ENCODE results near the gene MTHFSD.

Gene MTHFSD

GRCh38 chr16:86500708-86501510, 54.1 kb downstream of the MTHFSD start:
- no peak for DNase-seq

GRCh38 chr16:86499889-86500707, 54.9 kb downstream of the MTHFSD start:
- no peak for DNase-seq

DNA sequence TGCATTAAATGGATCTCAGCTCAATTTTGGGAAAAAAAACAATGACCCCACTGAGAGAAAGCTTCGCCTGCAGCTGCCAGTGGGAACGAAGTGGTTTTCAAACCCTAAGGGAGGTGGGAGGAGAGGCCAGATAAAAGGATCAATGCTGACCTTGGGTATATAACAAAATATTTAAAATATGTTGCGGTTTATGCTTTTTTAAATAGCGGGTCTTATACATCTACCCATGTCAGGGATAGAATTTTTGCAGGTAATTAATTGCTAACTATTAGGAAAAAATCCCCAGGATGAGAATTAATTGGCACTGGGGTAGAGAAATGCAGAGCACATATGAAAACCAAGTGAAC, 55.6 kb downstream of the MTHFSD start:
- DNase-seq = no peak

DNA sequence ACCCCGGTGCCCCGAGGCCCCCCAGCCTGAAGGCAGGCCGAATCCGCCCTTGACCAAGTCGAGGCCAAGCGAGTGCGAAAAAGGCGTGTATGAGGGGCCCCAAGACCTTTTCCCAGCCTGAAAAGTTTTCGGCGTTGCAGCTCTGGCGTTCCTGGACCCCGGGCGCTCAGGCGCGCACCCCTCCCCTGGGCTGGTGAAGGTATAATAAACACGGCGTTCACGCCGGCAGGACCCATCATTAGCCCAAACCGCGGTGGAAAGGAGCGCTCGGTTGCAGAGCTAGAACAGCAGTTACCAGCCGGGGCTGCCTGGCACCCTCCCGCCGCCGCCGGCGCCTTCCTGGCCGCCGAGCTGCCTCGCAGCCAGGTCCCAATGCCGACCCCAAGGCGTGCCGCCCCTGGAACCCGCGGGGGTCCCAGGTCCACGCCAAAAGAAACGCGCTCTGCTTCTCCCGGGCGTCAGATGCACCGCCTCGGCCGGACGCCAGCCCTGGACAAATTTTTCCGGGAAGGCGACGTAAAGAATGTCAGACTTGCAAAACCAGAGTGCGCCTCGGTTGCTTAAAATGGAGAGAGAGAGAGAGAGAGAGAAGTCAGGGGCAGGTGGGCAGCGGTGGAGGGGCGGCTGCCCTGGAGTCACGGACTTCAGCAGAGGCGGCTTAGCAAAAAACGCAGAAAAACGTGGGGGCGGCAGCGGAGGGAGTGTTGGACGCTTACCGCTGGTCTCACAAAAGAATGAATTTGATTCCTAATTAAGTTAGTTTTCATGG, 56.2 kb downstream of the MTHFSD start:
- no peak for DNase-seq

- no peak for DNase-seq
These were observed 56.8 kb downstream of the MTHFSD start for GRCh38 chr16:86498155-86498670.

GRCh38 chr16:86497551-86498021, 57.4 kb downstream of the MTHFSD start:
- no peak for DNase-seq

GRCh38 chr16:86496929-86497461, 58.0 kb downstream of the MTHFSD start:
- DNase-seq = no peak

DNA sequence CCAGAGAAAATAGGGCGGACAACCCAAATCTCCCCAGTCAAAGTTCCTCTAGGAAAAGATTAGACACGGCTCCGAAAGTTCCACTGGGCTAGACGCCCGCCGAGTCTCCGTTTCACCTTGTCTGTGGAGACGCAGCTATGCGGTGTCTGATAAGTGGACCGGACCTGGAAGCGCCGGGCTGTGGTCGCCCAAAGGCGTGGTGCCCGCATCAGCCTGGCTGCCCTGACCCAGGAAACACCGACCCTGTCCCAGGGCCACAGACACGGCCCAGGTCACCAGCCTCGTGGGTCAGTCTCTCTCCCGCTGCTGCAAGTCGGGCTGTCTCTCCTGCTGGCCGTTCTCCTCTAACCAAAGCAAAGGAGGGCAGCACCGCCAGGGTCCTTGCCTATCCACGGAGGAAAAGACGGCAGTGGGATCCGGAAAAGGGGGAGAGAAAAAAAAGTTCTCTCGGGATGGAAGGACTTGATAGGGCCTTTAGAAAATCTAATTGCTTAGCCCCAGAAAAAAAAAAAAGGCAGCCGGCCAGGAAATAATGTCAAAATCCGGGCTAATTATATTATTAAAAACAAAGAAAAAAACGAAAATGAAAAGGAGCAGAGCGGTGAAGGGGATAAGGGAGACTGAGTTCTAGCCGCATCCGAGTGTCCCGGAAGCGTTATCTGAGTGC, 58.6 kb downstream of the MTHFSD start:
- DNase-seq = no peak

DNA sequence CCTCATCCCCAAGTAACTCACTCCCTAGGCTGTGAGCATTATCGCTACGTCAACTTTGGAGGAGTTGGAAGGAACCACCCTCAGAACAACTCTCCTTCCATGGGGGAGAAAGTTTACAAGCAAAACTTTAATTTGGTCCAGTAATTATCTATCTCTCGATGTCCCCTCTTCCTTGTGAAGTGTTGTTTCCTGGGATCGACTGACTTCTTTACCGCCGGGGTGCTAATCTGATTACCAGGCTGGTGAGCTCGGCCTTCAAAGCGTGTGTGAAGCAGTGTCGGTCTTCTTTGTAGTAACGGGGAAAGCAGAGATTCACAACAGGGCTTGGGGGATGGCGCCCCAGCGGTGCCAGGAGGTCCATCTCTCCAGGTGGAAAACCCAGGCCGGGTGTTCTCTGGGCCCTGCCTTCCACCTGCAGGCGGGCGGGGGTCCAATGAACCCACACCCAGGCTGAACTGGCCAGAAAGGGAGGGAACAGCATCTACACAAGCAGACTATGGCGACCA, 59.2 kb downstream of the MTHFSD start:
- DNase-seq = no peak

GRCh38 chr16:86495357-86495701, 59.7 kb downstream of the MTHFSD start:
- DNase-seq = no peak

GRCh38 chr16:86494565-86495356, 60.3 kb downstream of the MTHFSD start:
- DNase-seq = no peak

- no peak for DNase-seq
These were observed 60.9 kb downstream of the MTHFSD start for GRCh38 chr16:86494039-86494564.

DNA sequence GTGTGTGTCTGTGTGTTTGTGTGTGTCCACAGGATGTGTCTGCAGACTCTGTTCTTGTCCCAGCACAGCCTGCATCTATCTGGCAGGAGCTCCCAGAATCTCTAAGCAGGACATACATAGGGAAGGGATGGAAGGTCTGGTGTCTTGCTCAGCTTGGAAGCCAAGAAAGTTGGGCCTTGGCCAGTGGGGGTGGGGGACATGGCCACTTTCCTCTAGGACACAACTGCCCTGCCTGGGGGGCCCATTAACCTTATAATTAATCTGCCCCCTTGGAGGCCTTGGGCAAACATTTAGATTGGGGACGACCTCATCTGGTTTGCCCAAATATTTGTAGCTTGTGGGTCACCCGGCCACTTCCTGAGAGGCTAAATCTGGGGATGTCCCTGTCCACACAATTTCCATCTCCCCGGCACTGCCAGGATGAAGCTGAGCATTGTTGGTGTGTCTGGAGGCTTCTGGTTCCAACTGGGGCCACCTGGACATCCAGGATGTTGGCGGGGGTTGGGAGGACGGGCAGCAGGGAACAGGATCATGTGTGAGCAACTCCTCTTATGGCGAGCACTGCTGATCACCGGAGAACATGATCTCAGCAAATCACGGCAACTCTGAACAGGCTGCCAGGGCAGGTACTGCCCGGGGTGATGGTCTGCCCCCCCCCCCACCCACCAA, 61.9 kb downstream of the MTHFSD start:
- DNase-seq = no peak

GRCh38 chr16:86492267-86492960, 62.6 kb downstream of the MTHFSD start:
- DNase-seq = no peak

DNA sequence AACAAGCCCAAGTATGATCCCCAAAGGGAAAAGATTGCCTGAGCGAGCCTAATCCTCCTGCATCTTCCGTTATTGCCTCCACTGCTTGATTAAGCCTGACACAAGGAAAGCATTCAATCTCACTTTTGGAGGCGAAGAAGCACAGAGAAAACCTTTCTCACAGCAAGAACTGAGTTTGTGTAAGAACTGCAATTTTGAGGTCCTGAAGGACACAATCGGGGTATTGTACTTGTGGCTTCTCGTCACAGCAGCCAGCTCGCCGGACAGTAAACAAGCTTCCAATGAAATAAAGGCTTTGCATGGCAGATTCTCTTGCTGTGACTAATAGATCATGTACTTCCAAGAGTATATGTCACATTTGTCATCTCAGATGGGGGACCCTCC, 63.4 kb downstream of the MTHFSD start:
- no peak for DNase-seq

DNA sequence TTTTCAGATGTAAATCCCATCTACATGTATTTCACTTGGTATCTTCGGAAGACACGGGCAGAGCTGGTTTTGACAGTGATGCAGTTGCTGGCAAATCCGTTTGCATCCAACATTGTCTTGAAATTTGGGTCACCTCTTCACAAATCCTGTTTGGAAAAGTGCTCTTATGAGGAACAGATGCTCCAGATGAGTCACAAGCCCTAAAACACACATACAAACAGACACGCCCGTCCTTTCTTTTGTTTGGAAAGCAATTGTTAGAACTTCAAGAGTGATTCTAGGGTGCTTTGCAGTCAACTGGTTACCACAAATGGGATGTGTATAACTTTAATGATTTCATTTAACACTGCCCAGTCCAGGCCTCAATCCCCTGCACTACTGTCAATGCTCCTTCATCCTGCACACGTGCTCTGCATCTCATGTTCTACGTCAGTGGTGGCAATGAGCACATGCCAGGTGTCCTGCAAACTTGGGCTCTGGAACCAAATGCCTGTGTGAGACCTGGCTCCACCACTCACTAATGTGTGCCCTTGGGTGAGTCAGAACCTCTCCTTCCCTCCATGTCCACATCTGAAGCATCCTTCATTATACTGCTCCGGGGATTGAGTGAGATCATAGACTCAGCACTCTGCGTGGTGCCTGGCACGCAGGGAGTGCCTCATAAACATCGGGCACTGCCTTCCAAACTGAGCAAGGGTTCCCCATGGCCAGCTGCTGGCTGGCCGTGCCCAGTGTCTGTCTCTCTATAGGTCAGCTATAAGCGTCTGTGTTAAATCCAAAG, 64.0 kb downstream of the MTHFSD start:
- no peak for DNase-seq

GRCh38 chr16:86485746-86486145, 69.3 kb downstream of the MTHFSD start:
- DNase-seq = no peak

- DNase-seq = no peak
These were observed 70.8 kb downstream of the MTHFSD start for GRCh38 chr16:86484240-86484639.

- DNase-seq = no peak
These were observed 73.4 kb downstream of the MTHFSD start for GRCh38 chr16:86481607-86482006.

All from GOT3 (cell line).